ENCODE measurements around the gene KPNB1.

- TF ChIP-seq CTCF (IDR thresholded peaks at IDR 0.05) (no peak), POLR2A (IDR thresholded peaks at IDR 0.05) (no peak)
Observed at GRCh38 chr17:47711366-47712099, 61.8 kb downstream of the KPNB1 start.

Data from thyroid gland (tissue), 4 donors.